Activated CD8-positive, alpha-beta T cell treated with anti-CD3 and anti-CD28 coated beads for 36 hours (primary cell): ENCODE results near the gene NARS2. TPM values are rescaled to one million over a fixed set of nuclear protein-coding genes. Genes with fewer than 3 reads are reported as not detected.

ENCODE experiments used
- ATAC-seq: fragments of 200-7000 bp; cut with Tn5 transposase; one replicate; pipeline ENCODE4 v1.10.0; 2021; ENCODE audit warnings: mild to moderate bottlenecking, moderate library complexity
- CTCF ChIA-PET: fragments of 350-600 bp; sonication (Branson Sonifier 250); formaldehyde crosslinking; loops from one replicate; lab custom pipeline; 2021; ENCODE audit warnings: antibody characterized with exemption; lab: Charles Lee
- POLR2A ChIA-PET: fragments of 350-600 bp; sonication (Branson Sonifier 250); formaldehyde crosslinking; loops from one replicate; lab custom pipeline; 2021; ENCODE audit warnings: antibody characterized with exemption; lab: Charles Lee
- DNase-seq: peaks from one replicate; pipeline ENCODE4 v3.0.0-alpha.2; 2020
- H3K27ac Mint-ChIP-seq: one replicate; pipeline ENCODE4 v1.8.0; 2021; ENCODE audit warnings: mild to moderate bottlenecking, mixed read lengths
- H3K27me3 Mint-ChIP-seq: one replicate; pipeline ENCODE4 v1.8.0; 2021; ENCODE audit warnings: mixed read lengths
- H3K36me3 Mint-ChIP-seq: one replicate; pipeline ENCODE4 v1.8.0; 2021; ENCODE audit warnings: low read depth, mixed read lengths
- H3K4me1 Mint-ChIP-seq: one replicate; pipeline ENCODE4 v1.8.0; 2021; ENCODE audit warnings: low read depth, mixed read lengths
- H3K4me3 Mint-ChIP-seq: one replicate; pipeline ENCODE4 v1.8.0; 2021; ENCODE audit warnings: mild to moderate bottlenecking, moderate library complexity, mixed read lengths
- H3K9me3 Mint-ChIP-seq: one replicate; pipeline ENCODE4 v1.8.0; 2021; ENCODE audit warnings: mixed read lengths
- CTCF ChIP-seq: fragments of 200-600 bp; IDR thresholded peaks from one replicate; pipeline ENCODE4 v1.8.0; 2022; ENCODE audit warnings: antibody characterized with exemption, mild to moderate bottlenecking
- intact Hi-C: fragments of 100-400 bp; cut with micrococcal nuclease; formaldehyde crosslinking; loops from one replicate; pipeline ENCODE4 v1.10.0; 2022
- total RNA-seq, 2 experiments: library from RNA; stranded (reverse); gene quantifications; one replicate each; pipeline ENCODE4 v1.2.3, GENCODE V29; 2021

NARS2 gene
- total RNA-seq, 2 experiments from 2014 or later, result 26.2 to 32.1 TPM

GRCh38 chr11:78408619-78409018, 166.0 kb downstream of the NARS2 start:
- Mint-ChIP-seq H3K9me3 (peaks cover 2% of the 10 kb centered on the region), H3K4me1 (no peaks in the 10 kb centered on the region), H3K36me3 (no peaks in the 10 kb centered on the region), H3K4me3 (no peak overlapping the region), H3K27me3 (no peaks in the 10 kb centered on the region), H3K27ac (no peak overlapping the region)
- intact Hi-C loops, result no loop called here
- ChIA-PET POLR2A (no interaction called here), CTCF (interaction anchor here (0.6 kb wide), 1 partner anchor 29 kb away, joined by 3 read pairs; no protein-coding TSS in a partner anchor)
- TF ChIP-seq CTCF, result no peak
- DNase-seq, result no peak
- ATAC-seq, result no peak

- intact Hi-C loops, result no loop called here
- ATAC-seq (no peak), DNase-seq (no peak)
- H3K27me3 Mint-ChIP-seq, result no peaks in the 10 kb centered on the region
- no peak overlapping the region for H3K4me3 Mint-ChIP-seq
- H3K9me3 Mint-ChIP-seq, result peaks cover 2% of the 10 kb centered on the region
- CTCF ChIA-PET, result interaction anchor here (2.8 kb wide), 1 partner anchor 11 kb away, joined by 15 read pairs; the partner anchor contains the start of gene GAB2
- POLR2A ChIA-PET, result interaction anchor here (0.8 kb wide), 1 partner anchor 25 kb away, joined by 3 read pairs; no protein-coding TSS in a partner anchor
- H3K4me1 Mint-ChIP-seq, result no peaks in the 10 kb centered on the region
- no peaks in the 10 kb centered on the region for H3K36me3 Mint-ChIP-seq
- no peak for TF ChIP-seq CTCF
- H3K27ac Mint-ChIP-seq, result no peak overlapping the region
These were observed 168.0 kb downstream of the NARS2 start for GRCh38 chr11:78406568-78407196.

- H3K27ac Mint-ChIP-seq, result no peak overlapping the region
- no peak for DNase-seq
- H3K4me3 Mint-ChIP-seq, result no peak overlapping the region
- no peaks in the 10 kb centered on the region for H3K27me3 Mint-ChIP-seq
- H3K4me1 Mint-ChIP-seq, result no peaks in the 10 kb centered on the region
- no peak for ATAC-seq
- POLR2A ChIA-PET, result interaction anchor here (0.7 kb wide), 1 partner anchor 411 kb away, joined by 3 read pairs; the partner anchor contains the start of gene INTS4
- no peak for TF ChIP-seq CTCF
- intact Hi-C loops, result no loop called here
- peaks cover 2% of the 10 kb centered on the region for H3K9me3 Mint-ChIP-seq
- CTCF ChIA-PET, result interaction anchor here (2.8 kb wide), 1 partner anchor 12 kb away, joined by 15 read pairs; the partner anchor contains the start of gene GAB2
- H3K36me3 Mint-ChIP-seq, result no peaks in the 10 kb centered on the region
These were observed 168.9 kb downstream of the NARS2 start for GRCh38 chr11:78405805-78406204.

- intact Hi-C loops, result no loop called here
- Mint-ChIP-seq H3K27me3 (no peaks in the 10 kb centered on the region), H3K27ac (no peak overlapping the region), H3K4me3 (no peak overlapping the region), H3K36me3 (no peaks in the 10 kb centered on the region), H3K9me3 (no peaks in the 10 kb centered on the region), H3K4me1 (no peaks in the 10 kb centered on the region)
- ChIA-PET POLR2A (no interaction called here), CTCF (interaction anchor here (1.4 kb wide), 1 partner anchor 11 kb away, joined by 5 read pairs; no protein-coding TSS in a partner anchor)
- TF ChIP-seq CTCF, result no peak
- DNase-seq, result no peak
- no peak for ATAC-seq
These were observed 170.9 kb downstream of the NARS2 start for GRCh38 chr11:78403781-78404180.

GRCh38 chr11:78402847-78403246, 171.8 kb downstream of the NARS2 start:
- POLR2A ChIA-PET, result no interaction called here
- no peak overlapping the region for H3K4me3 Mint-ChIP-seq
- no peak for TF ChIP-seq CTCF
- intact Hi-C loops, result no loop called here
- H3K4me1 Mint-ChIP-seq, result no peaks in the 10 kb centered on the region
- CTCF ChIA-PET, result no interaction called here
- H3K27me3 Mint-ChIP-seq, result no peaks in the 10 kb centered on the region
- H3K9me3 Mint-ChIP-seq, result no peaks in the 10 kb centered on the region
- no peaks in the 10 kb centered on the region for H3K36me3 Mint-ChIP-seq
- H3K27ac Mint-ChIP-seq, result no peak overlapping the region
- no peak for ATAC-seq
- no peak for DNase-seq
